Putamen (tissue), 1 donor: ENCODE data around the gene CDKAL1.
"Not testable (repeated sequence)": the region's sequence is repeated elsewhere in the genome, so short reads cannot be mapped to it uniquely, and the experiment has no call there.

Experiments used
- DNase-seq: peaks from one replicate; pipeline ENCODE4 v3.0.0-alpha.2; 2016; ENCODE audit warnings: low spot score

Gene CDKAL1

GRCh38 chr6:20800653-20801052 is 266.4 kb downstream of the CDKAL1 start:
- DNase-seq = no peak

- no peak for DNase-seq
These were observed 267.3 kb downstream of the CDKAL1 start for GRCh38 chr6:20801595-20801994.

- no peak for DNase-seq
These were observed 268.3 kb downstream of the CDKAL1 start for GRCh38 chr6:20802596-20802995.

GRCh38 chr6:20805021-20805420 is 270.8 kb downstream of the CDKAL1 start:
- DNase-seq = no peak

GRCh38 chr6:20806669-20807068 is 272.4 kb downstream of the CDKAL1 start:
- no peak for DNase-seq

- DNase-seq = no peak
These were observed 274.2 kb downstream of the CDKAL1 start for GRCh38 chr6:20808439-20808838.

GRCh38 chr6:20808924-20809323 is 274.7 kb downstream of the CDKAL1 start:
- no peak for DNase-seq

GRCh38 chr6:20810727-20811108 is 276.5 kb downstream of the CDKAL1 start:
- no peak for DNase-seq

GRCh38 chr6:20811109-20811761 is 277.0 kb downstream of the CDKAL1 start:
- no peak for DNase-seq

- DNase-seq = no peak
These were observed 278.5 kb downstream of the CDKAL1 start for GRCh38 chr6:20812776-20813175.

GRCh38 chr6:20814494-20814893 is 280.2 kb downstream of the CDKAL1 start:
- DNase-seq = no peak

- DNase-seq = no peak
These were observed 281.9 kb downstream of the CDKAL1 start for GRCh38 chr6:20816126-20816525.

GRCh38 chr6:20817806-20818320 is 283.6 kb downstream of the CDKAL1 start:
- no peak for DNase-seq

GRCh38 chr6:20819774-20820400 is 285.6 kb downstream of the CDKAL1 start:
- DNase-seq = no peak

GRCh38 chr6:20826378-20826777 is 292.1 kb downstream of the CDKAL1 start:
- DNase-seq = no peak

GRCh38 chr6:20827798-20828197 is 293.5 kb downstream of the CDKAL1 start:
- DNase-seq = no peak

- DNase-seq = no peak
These were observed 296.3 kb downstream of the CDKAL1 start for GRCh38 chr6:20830576-20830975.

- not testable (repeated sequence) for DNase-seq
These were observed 297.0 kb downstream of the CDKAL1 start for GRCh38 chr6:20831251-20831650.

GRCh38 chr6:20833881-20834515 is 299.7 kb downstream of the CDKAL1 start:
- DNase-seq = no peak

GRCh38 chr6:20835315-20836010 is 301.2 kb downstream of the CDKAL1 start:
- no peak for DNase-seq

- DNase-seq = no peak
These were observed 302.9 kb downstream of the CDKAL1 start for GRCh38 chr6:20837189-20837588.

- no peak for DNase-seq
These were observed 303.9 kb downstream of the CDKAL1 start for GRCh38 chr6:20838113-20838512.

GRCh38 chr6:20839630-20840029 is 305.4 kb downstream of the CDKAL1 start:
- DNase-seq = no peak
